Osteoblast (primary cell): ENCODE data around the gene ACOX1. TPM values are rescaled to one million over a fixed set of nuclear protein-coding genes. Genes with fewer than 3 reads are reported as not detected.

ENCODE experiments used
- DNase-seq: peaks from one replicate; pipeline ENCODE4 v3.0.0; 2011; ENCODE audit warnings: low spot score, mixed read lengths; ENCODE audit not compliant: insufficient read length; ENCODE audit errors: missing footprints
- H2AFZ ChIP-seq: 2 replicates; pipeline ENCODE4 v1.6.0; 2011; ENCODE audit warnings: mild to moderate bottlenecking, low read length
- H3K27ac ChIP-seq: 2 replicates; pipeline ENCODE4 v1.5.1; 2011; ENCODE audit warnings: mild to moderate bottlenecking, low read depth, low read length, moderate library complexity
- H3K27me3 ChIP-seq: 2 replicates; pipeline ENCODE4 v1.6.0; 2012; ENCODE audit warnings: mild to moderate bottlenecking, control low read depth, inconsistent platforms, low read length, moderate library complexity; ENCODE audit not compliant: insufficient read depth
- H3K36me3 ChIP-seq: 2 replicates; pipeline ENCODE4 v1.5.1; 2011; ENCODE audit warnings: mild to moderate bottlenecking, low read length, control low read depth, moderate library complexity; ENCODE audit not compliant: insufficient read depth
- H3K4me1 ChIP-seq: 2 replicates; pipeline ENCODE4 v1.5.1; 2011; ENCODE audit warnings: mild to moderate bottlenecking, low read length, control low read depth, moderate library complexity; ENCODE audit not compliant: insufficient read depth
- H3K4me2 ChIP-seq: 2 replicates; pipeline ENCODE4 v1.6.0; 2011; ENCODE audit warnings: mild to moderate bottlenecking, low read length; ENCODE audit not compliant: insufficient read depth
- H3K4me3 ChIP-seq: fragments of 200-600 bp; sonication (generic); 3 replicates; pipeline ENCODE4 v1.5.1; 2012; ENCODE audit warnings: mild to moderate bottlenecking, low read length, inconsistent platforms; ENCODE audit not compliant: insufficient read depth
- H3K79me2 ChIP-seq: 2 replicates; pipeline ENCODE4 v1.6.0; 2012; ENCODE audit warnings: mild to moderate bottlenecking, low read length, control low read depth, inconsistent platforms; ENCODE audit not compliant: insufficient read depth
- H3K9me3 ChIP-seq: 2 replicates; pipeline ENCODE4 v1.5.1; 2011; ENCODE audit warnings: low read depth, low read length, control low read depth
- H4K20me1 ChIP-seq: 2 replicates; pipeline ENCODE4 v1.6.0; 2012; ENCODE audit warnings: mild to moderate bottlenecking, low read length, control low read depth; ENCODE audit not compliant: insufficient read depth
- total RNA-seq: library from RNA; depleted of rRNA; stranded (reverse); fragments of >200 nt; gene quantifications from 2 replicates; pipeline ENCODE4 v1.2.3, GENCODE V29; 2012
- TF ChIP-seq, protein P1 (sequence below): IDR thresholded peaks from 2 replicates; pipeline ENCODE4 v1.5.1; 2011; ENCODE audit warnings: mild to moderate bottlenecking, low read depth, low read length, moderate library complexity; ENCODE audit errors: extremely low read depth

The ACOX1 gene
- total RNA-seq, 1 donor, result 59.4 TPM

DNA sequence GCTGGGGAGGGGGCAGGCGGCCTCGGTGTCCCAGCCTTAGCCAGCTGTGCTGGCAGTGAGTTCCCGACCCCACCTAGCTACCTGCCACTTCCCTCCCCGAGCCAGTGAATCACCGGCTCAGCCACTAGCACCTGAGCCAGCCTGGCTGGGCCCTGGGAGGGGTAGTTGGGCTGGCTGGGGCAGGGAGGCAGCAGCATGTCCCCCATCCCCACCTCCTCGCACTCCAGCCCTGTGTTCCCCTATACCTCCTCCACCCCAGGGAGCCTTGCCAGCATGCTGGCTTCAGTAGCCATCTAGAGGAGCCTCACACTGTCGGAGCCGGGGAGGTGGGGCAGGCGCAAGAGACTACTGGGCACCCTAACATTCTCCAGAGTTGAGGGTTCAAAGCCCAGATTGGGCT, 45.4 kb upstream of the ACOX1 start:
- TF ChIP-seq, protein P1, sequence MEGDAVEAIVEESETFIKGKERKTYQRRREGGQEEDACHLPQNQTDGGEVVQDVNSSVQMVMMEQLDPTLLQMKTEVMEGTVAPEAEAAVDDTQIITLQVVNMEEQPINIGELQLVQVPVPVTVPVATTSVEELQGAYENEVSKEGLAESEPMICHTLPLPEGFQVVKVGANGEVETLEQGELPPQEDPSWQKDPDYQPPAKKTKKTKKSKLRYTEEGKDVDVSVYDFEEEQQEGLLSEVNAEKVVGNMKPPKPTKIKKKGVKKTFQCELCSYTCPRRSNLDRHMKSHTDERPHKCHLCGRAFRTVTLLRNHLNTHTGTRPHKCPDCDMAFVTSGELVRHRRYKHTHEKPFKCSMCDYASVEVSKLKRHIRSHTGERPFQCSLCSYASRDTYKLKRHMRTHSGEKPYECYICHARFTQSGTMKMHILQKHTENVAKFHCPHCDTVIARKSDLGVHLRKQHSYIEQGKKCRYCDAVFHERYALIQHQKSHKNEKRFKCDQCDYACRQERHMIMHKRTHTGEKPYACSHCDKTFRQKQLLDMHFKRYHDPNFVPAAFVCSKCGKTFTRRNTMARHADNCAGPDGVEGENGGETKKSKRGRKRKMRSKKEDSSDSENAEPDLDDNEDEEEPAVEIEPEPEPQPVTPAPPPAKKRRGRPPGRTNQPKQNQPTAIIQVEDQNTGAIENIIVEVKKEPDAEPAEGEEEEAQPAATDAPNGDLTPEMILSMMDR, result no peak
- Histone ChIP-seq H3K4me2 (no peak overlapping the region), H4K20me1 (no peaks in the 10 kb centered on the region), H3K4me3 (no peak overlapping the region), H3K27me3 (peaks cover 8% of the 10 kb centered on the region), H2AFZ (no peak overlapping the region), H3K79me2 (no peaks in the 10 kb centered on the region), H3K36me3 (no peaks in the 10 kb centered on the region), H3K9me3 (no peaks in the 10 kb centered on the region), H3K27ac (no peak overlapping the region), H3K4me1 (no peaks in the 10 kb centered on the region)
- DNase-seq, result peak; percentile 49

DNA sequence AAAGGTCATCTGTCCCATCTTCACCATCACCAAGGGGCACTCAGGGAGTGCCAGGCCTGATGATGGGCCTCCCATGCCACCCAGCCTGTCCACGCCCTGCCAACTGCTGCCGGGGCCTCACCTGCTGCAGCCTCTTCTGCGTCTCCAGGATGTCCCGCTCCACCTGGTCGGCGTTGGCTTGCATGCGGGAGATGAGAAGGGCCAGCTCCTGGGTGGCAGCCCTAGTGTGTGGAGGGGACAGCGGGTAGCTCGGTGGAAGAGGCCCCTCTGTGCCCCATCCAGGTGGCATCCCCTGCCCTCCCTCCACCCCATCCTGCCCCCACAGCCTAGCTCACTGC, 44.9 kb upstream of the ACOX1 start:
- no peaks in the 10 kb centered on the region for H3K36me3 ChIP-seq
- peaks cover 8% of the 10 kb centered on the region for H3K27me3 ChIP-seq
- no peak overlapping the region for H3K4me3 ChIP-seq
- H3K4me1 ChIP-seq, result no peaks in the 10 kb centered on the region
- H4K20me1 ChIP-seq, result no peaks in the 10 kb centered on the region
- no peak overlapping the region for H2AFZ ChIP-seq
- no peak overlapping the region for H3K4me2 ChIP-seq
- no peak overlapping the region for H3K27ac ChIP-seq
- DNase-seq, result peak; percentile 65
- no peaks in the 10 kb centered on the region for H3K9me3 ChIP-seq
- TF ChIP-seq, protein P1, result no peak
- H3K79me2 ChIP-seq, result no peaks in the 10 kb centered on the region

DNA sequence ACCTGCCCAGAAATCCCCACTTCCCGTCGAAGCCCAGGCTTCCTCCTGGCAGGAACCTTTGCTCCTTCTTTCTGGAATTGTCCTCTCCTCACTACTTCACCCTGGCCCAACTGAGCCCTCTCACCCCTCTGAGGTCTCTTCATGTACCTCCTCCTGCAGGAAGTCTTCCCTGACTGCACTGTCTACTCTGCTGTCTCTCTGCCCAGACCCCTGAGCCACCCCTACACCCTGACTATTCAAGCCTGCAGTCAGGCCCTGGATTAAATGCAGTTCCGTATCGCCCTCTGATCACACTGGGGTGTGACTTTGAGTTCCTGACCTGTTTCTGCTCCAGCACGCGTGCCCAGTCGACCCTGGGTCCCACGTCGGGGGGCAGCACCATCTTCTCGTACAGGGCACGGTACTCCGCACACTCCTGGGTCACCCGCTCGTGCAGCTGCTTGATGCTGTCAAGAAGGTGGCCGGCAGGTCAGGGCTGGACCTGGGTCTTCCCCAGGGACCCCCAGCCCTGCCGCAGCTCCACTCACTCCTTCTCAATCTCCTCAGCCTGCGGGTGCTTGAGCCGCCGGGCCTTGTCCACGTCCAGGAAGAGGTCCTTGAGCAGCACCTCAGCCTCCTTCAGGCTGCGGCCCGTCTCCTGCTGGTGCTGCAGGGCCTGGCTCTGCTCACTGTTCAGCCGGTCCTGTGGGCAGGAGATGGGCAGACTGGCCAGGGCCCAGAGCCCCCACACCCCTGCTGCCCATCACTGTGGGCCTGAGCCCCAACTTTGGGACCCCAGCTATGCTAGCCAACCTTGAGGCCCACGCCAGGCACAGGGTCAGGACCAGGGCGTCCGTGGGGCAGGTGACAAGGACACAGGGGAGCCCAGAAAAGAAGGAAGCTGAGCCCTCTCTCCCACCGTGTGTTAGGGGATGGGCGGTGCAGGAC, 44.3 kb upstream of the ACOX1 start:
- no peaks in the 10 kb centered on the region for H3K36me3 ChIP-seq
- TF ChIP-seq, protein P1, result no peak
- H3K27ac ChIP-seq, result no peak overlapping the region
- no peaks in the 10 kb centered on the region for H3K4me1 ChIP-seq
- peak; percentile 46 for DNase-seq
- H3K27me3 ChIP-seq, result peaks cover 8% of the 10 kb centered on the region
- no peak overlapping the region for H3K4me3 ChIP-seq
- H3K4me2 ChIP-seq, result no peak overlapping the region
- no peaks in the 10 kb centered on the region for H3K79me2 ChIP-seq
- no peaks in the 10 kb centered on the region for H3K9me3 ChIP-seq
- H4K20me1 ChIP-seq, result no peaks in the 10 kb centered on the region
- no peak overlapping the region for H2AFZ ChIP-seq

DNA sequence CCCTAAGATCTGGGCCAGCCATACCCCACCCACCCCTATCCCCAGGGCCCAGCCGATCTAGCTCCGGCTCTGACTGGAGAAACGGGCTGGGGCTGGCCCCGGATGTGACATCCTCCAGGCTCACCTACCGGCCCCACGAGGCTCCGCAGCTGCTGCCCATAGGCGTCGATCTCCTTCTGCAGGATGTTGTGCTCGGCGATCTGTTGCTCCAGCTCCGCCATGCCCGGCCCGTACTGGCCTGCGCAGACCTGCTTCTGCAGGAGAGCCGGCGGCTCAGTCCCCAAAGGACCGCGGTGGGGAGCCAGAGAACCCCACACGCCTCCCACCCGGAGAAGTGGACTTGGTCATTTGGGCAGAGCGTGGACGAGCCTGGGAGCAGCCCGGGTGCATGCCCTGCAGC, 43.3 kb upstream of the ACOX1 start:
- Histone ChIP-seq H3K79me2 (no peaks in the 10 kb centered on the region), H2AFZ (no peak overlapping the region), H3K4me2 (no peak overlapping the region), H3K36me3 (no peaks in the 10 kb centered on the region), H3K4me3 (no peak overlapping the region), H3K27me3 (peaks cover 8% of the 10 kb centered on the region), H3K27ac (no peak overlapping the region), H3K4me1 (no peaks in the 10 kb centered on the region), H3K9me3 (no peaks in the 10 kb centered on the region), H4K20me1 (no peaks in the 10 kb centered on the region)
- TF ChIP-seq, protein P1, result no peak
- DNase-seq, result no peak
